GM12878 (cell line): ENCODE data around the gene CA5A. TPM values are rescaled to one million over a fixed set of nuclear protein-coding genes. Genes with fewer than 3 reads are reported as not detected.

ENCODE experiments used
- ATAC-seq: fragments of 200-7000 bp; cut with Tn5 transposase; 3 replicates; pipeline ENCODE4 v1.9.1; 2020; ENCODE audit warnings: mild to moderate bottlenecking, moderate library complexity
- BruUV-seq: library from RNA; stranded (reverse); fragments of 400-500 nt; replicated peaks from 2 replicates; lab custom pipeline; 2021; lab: Mats Ljungman, UMichigan
- CTCF ChIA-PET: fragments of 300-600 bp; sonication (Branson Sonifier 250); formaldehyde crosslinking; extraction: SDS; loops from one replicate; lab custom pipeline; 2021; ENCODE audit warnings: inconsistent platforms; lab: Yijun Ruan, JAX
- POLR2A ChIA-PET: fragments of 350-600 bp; formaldehyde crosslinking; extraction: SDS; loops from one replicate; lab custom pipeline; 2021; ENCODE audit warnings: inconsistent platforms; lab: Charles Lee
- RAD21 ChIA-PET: fragments of 300-600 bp; sonication (Branson Sonifier 250); formaldehyde crosslinking; loops from one replicate; lab custom pipeline; 2023; ENCODE audit warnings: antibody characterized with exemption; ENCODE audit not compliant: unreplicated experiment; lab: Charles Lee
- SMC1A ChIA-PET: fragments of 300-600 bp; sonication (Branson Sonifier 250); formaldehyde crosslinking; loops from one replicate; lab custom pipeline; 2023; ENCODE audit not compliant: unreplicated experiment, uncharacterized antibody; lab: Charles Lee
- DNase-seq: peaks from one replicate; pipeline ENCODE4 v3.0.0-alpha.2; 2011; ENCODE audit warnings: low read depth, low spot score
- FAIRE-seq: peaks from 3 replicates; lab custom pipeline; 2011; peaks lifted over from hg19 to GRCh38; lab: Jason Lieb, UNC
- H2AFZ ChIP-seq: 2 replicates; pipeline ENCODE4 v1.6.0; 2011; ENCODE audit warnings: low read depth, low read length, control low read depth; ENCODE audit not compliant: control insufficient read depth
- H3K27ac ChIP-seq: 2 replicates; pipeline ENCODE4 v1.5.1; 2011; ENCODE audit warnings: control low read depth; ENCODE audit not compliant: control insufficient read depth, insufficient read depth
- H3K27me3 ChIP-seq, 2 experiments: replicated peaks in 1 of 2; 2 replicates each; pipeline versions ENCODE4 v1.6.0 to v1.6.1; 2011; ENCODE audit warnings: low read length in 1 of 2; ENCODE audit not compliant: control insufficient read depth in 2 of 2, insufficient read depth in 2 of 2
- H3K36me3 ChIP-seq, 2 experiments: 2 replicates each; pipeline ENCODE4 v1.5.1; 2011; ENCODE audit warnings: low read length in 1 of 2; ENCODE audit not compliant: control insufficient read depth in 2 of 2, insufficient read depth in 2 of 2
- H3K4me1 ChIP-seq: 2 replicates; pipeline ENCODE4 v1.6.1; 2011; ENCODE audit warnings: mild to moderate bottlenecking, low read length, moderate library complexity, mixed read lengths; ENCODE audit not compliant: control insufficient read depth, insufficient read depth
- H3K4me2 ChIP-seq: 2 replicates; pipeline ENCODE4 v1.6.0; 2011; ENCODE audit warnings: control low read depth; ENCODE audit not compliant: control insufficient read depth, insufficient read depth
- H3K4me3 ChIP-seq: fragments of 200-600 bp; sonication (generic); 2 replicates; pipeline ENCODE4 v1.5.1; 2016
- H3K79me2 ChIP-seq: 2 replicates; pipeline ENCODE4 v1.6.0; 2011; ENCODE audit warnings: low read length; ENCODE audit not compliant: control insufficient read depth, insufficient read depth
- H3K9ac ChIP-seq: 2 replicates; pipeline ENCODE4 v1.8.0; 2011; ENCODE audit warnings: low read length, control low read depth, mixed read lengths; ENCODE audit not compliant: control insufficient read depth, insufficient read depth
- H3K9me3 ChIP-seq: replicated peaks from 3 replicates; pipeline ENCODE4 v1.5.1; 2011; ENCODE audit warnings: mild to moderate bottlenecking, low read length; ENCODE audit not compliant: control insufficient read depth, insufficient read depth
- H4K20me1 ChIP-seq: 2 replicates; pipeline ENCODE4 v1.6.0; 2011; ENCODE audit not compliant: control insufficient read depth, insufficient read depth
- ASH2L ChIP-seq: fragments of 300-600, 200-600 bp; sonication (generic); IDR thresholded peaks from 2 replicates; pipeline ENCODE4 v1.6.1; 2017; ENCODE audit warnings: low read depth, mild to moderate bottlenecking, borderline replicate concordance
- CBX5 ChIP-seq: sonication (generic); IDR thresholded peaks from 2 replicates; pipeline ENCODE4 v1.6.1; 2016; ENCODE audit warnings: low read depth, moderate library complexity, mild to moderate bottlenecking, inconsistent platforms
- CEBPZ ChIP-seq: fragments of 150-350 bp; IDR thresholded peaks from 2 replicates; pipeline ENCODE4 v1.6.1; 2016; ENCODE audit warnings: low read depth, low read length
- CREB1 ChIP-seq: IDR thresholded peaks from 2 replicates; pipeline ENCODE4 v1.6.1; 2012; ENCODE audit warnings: low read depth, mild to moderate bottlenecking, inconsistent platforms
- CTCF ChIP-seq, 3 experiments: IDR thresholded peaks in 2 of 3; conservative IDR thresholded peaks in 1 of 3; 2 replicates each; pipeline ENCODE4 v1.5.1; 2011; ENCODE audit warnings: low read depth in 3 of 3, low read length in 3 of 3, mild to moderate bottlenecking in 3 of 3, control low read depth in 2 of 3, moderate library complexity in 2 of 3, inconsistent platforms in 1 of 3, mixed read lengths in 1 of 3; ENCODE audit not compliant: control insufficient read depth in 2 of 3, insufficient read depth in 1 of 3; ENCODE audit errors: extremely low read depth in 1 of 3
- CUX1 ChIP-seq: IDR thresholded peaks from 2 replicates; pipeline ENCODE4 v1.6.1; 2012; ENCODE audit warnings: improper control_type of control experiment, low read depth, low read length; ENCODE audit not compliant: insufficient replicate concordance
- KLF5 ChIP-seq: fragments of 450-650 bp; IDR thresholded peaks from 2 replicates; pipeline ENCODE4 v1.6.1; 2014; ENCODE audit warnings: mild to moderate bottlenecking; ENCODE audit not compliant: partially characterized antibody
- MEF2A ChIP-seq: IDR thresholded peaks from 2 replicates; pipeline ENCODE4 v1.6.1; 2011; ENCODE audit warnings: low read depth, mild to moderate bottlenecking, low read length, moderate library complexity; ENCODE audit not compliant: insufficient read depth
- MTA2 ChIP-seq: fragments of 450-650 bp; IDR thresholded peaks from 2 replicates; pipeline ENCODE4 v1.6.1; 2016; ENCODE audit warnings: low read depth, mild to moderate bottlenecking, moderate library complexity
- POLR2AphosphoS5 ChIP-seq: IDR thresholded peaks from 2 replicates; pipeline ENCODE4 v1.6.1; 2011; ENCODE audit warnings: mild to moderate bottlenecking, low read length, inconsistent platforms
- SP1 ChIP-seq: IDR thresholded peaks from one replicate; pipeline ENCODE4 v1.6.1; 2011; ENCODE audit warnings: low read depth, low read length
- TCF12 ChIP-seq: IDR thresholded peaks from 2 replicates; pipeline ENCODE4 v1.6.1; 2011; ENCODE audit warnings: low read depth, mild to moderate bottlenecking, low read length
- WGBS: methylation state at CpG from one replicate; pipeline ENCODE4 v1.1.6; 2016; ENCODE audit warnings: low lambda C conversion rate; ENCODE audit not compliant: insufficient replicate concordance, insufficient coverage; ENCODE audit errors: missing lambda C conversion rate; 5-methylcytosine and 5-hydroxymethylcytosine counted together
- in situ Hi-C: fragments of 300-500 bp; cut with MboI; formaldehyde crosslinking; loops from 9 replicates; pipeline ENCODE4 v1.14.3; 2018; ENCODE audit warnings: mixed read lengths
- intact Hi-C: fragments of 100-400 bp; cut with micrococcal nuclease; formaldehyde crosslinking; loops from one replicate; pipeline ENCODE4 v1.14.2; 2022; ENCODE audit not compliant: unreplicated experiment
- polyA plus RNA-seq, 11 experiments: library from polyadenylated mRNA; depleted of rRNA in 4 of 11; unstranded in 6 of 11; stranded (reverse) in 5 of 11; fragments of >200 nt; fragmentation: Nextera tagmentation in 4 of 11; fragmentation: Illumina TruSeq in 1 of 11; extraction: Ambion mirVana in 4 of 11; extraction: Trizol in 1 of 11; gene quantifications; 1 replicate in 1 of 11; 2 replicates in 10 of 11; pipeline versions ENCODE4 v1.2.1 to v1.2.3, GENCODE V29; 2011 to 2016; ENCODE audit warnings: inconsistent platforms in 2 of 11, missing spikeins in 2 of 11, low read depth in 1 of 11
- total RNA-seq, 4 experiments: library from RNA; depleted of rRNA in 3 of 4; stranded (reverse); fragments of >200 nt in 3 of 4; fragmentation: Illumina TruSeq in 1 of 4; extraction: Trizol in 1 of 4; gene quantifications; 2 replicates each; pipeline versions ENCODE4 v1.2.1 to v1.2.3, GENCODE V29; 2013 to 2021

CA5A gene
- total and polyA plus RNA-seq, 10 of the 15 experiments (the other 5 are each of a cell fraction or from before 2014, with no cell fraction given) = not detected

GRCh38 chr16:87845807-87846619 lies 90.3 kb downstream of the CA5A start:
- 91% methylated on average over 31 of the region's 31 CpGs for WGBS
- TF ChIP-seq POLR2AphosphoS5 (no peak), CEBPZ (no peak), KLF5 (no peak), MEF2A (no peak), MTA2 (no peak), CUX1 (no peak), ASH2L (no peak), CREB1 (no peak), CBX5 (no peak), TCF12 (no peak), CTCF (IDR thresholded peaks at IDR 0.05 in 2 of 3, conservative IDR thresholded peaks at IDR 0.05 in 1 of 3; ENCODE audit: control insufficient read depth in 2 of 3, extremely low read depth in 1 of 3, insufficient read depth in 1 of 3, low read depth in 3 of 3, low read length in 3 of 3) (no peak), SP1 (no peak)

More at GRCh38 chr16:87845807-87846619, 90.3 kb downstream of the CA5A start:
- Histone ChIP-seq H3K4me3 (no peak overlapping the region), H3K4me2 (no peak overlapping the region), H3K9me3 (no peaks in the 10 kb centered on the region), H4K20me1 (no peaks in the 10 kb centered on the region), H3K79me2 (peaks cover 14% of the 10 kb centered on the region), H3K36me3 (peaks cover 32 to 72% of the 10 kb centered on the region in 2 experiments), H3K9ac (no peak overlapping the region), H3K27me3 (no peaks in the 10 kb centered on the region), H3K4me1 (peaks cover 9% of the 10 kb centered on the region), H2AFZ (no peak overlapping the region), H3K27ac (no peak overlapping the region)
- ChIA-PET CTCF (interaction anchor here (0.5 to 2.5 kb wide), 5 partner anchors 20 to 66 kb away, joined by 3 to 30 read pairs (median 4); no protein-coding TSS in a partner anchor), SMC1A (interaction anchor here (0.7 to 7.4 kb wide), 4 partner anchors 23 to 67 kb away, joined by 3 to 122 read pairs (median 4); partner anchors contain the start of gene SLC7A5), POLR2A (interaction anchor here (0.8 kb wide), 1 partner anchor 10 kb away, joined by 3 read pairs; no protein-coding TSS in a partner anchor), RAD21 (interaction anchor here (0.9 to 1.6 kb wide), 5 partner anchors 19 to 67 kb away, joined by 3 to 6 read pairs (median 3); no protein-coding TSS in a partner anchor)
- DNase-seq = no peak
- intact Hi-C loops (no loop called here), in situ Hi-C loops (no loop called here)
- no peak for ATAC-seq
- no peak for FAIRE-seq
- BruUV-seq = no TSS peak
